ENCODE data around the gene STARD3. TPM values are rescaled to one million over a fixed set of nuclear protein-coding genes. Genes with fewer than 3 reads are reported as not detected.

The STARD3 gene
- total and polyA plus RNA-seq, 2 of the 13 experiments (the other 11 are each of a cell fraction or from before 2014, with no cell fraction given), result 34.6 to 100 TPM

- no peak for TF ChIP-seq LRRFIP1 (CRISPR knock-in tag; conservative IDR thresholded peaks at IDR 0.05)
- no peak for TF ChIP-seq ETS1 (CRISPR knock-in tag; IDR thresholded peaks at IDR 0.05)
- no peak for TF ChIP-seq KMT2B (CRISPR knock-in tag; IDR thresholded peaks at IDR 0.05)
- peak; percentile 96; the same call in 1 of the 2 replicates for TF ChIP-seq RARG (CRISPR knock-in tag; IDR thresholded peaks at IDR 0.05; ENCODE audit: low read depth)
- TF ChIP-seq SP4 (CRISPR knock-in tag; IDR thresholded peaks at IDR 0.05), result peak; percentile 24; the same call in 1 of the 2 replicates
- TF ChIP-seq KAT7 (CRISPR knock-in tag; IDR thresholded peaks at IDR 0.05; ENCODE audit: borderline replicate concordance), result no peak
- peak; percentile 66 for TF ChIP-seq GABPB1 (CRISPR knock-in tag; IDR thresholded peaks at IDR 0.05)
- TF ChIP-seq ZNF704 (CRISPR knock-in tag; IDR thresholded peaks at IDR 0.05; ENCODE audit: borderline replicate concordance), result no peak
- peak; percentile 29; the same call in 1 of the 2 replicates for TF ChIP-seq HNF1A (IDR thresholded peaks at IDR 0.05; ENCODE audit: low read depth)
- TF ChIP-seq HNF1A (CRISPR knock-in tag; IDR thresholded peaks at IDR 0.05; ENCODE audit: borderline replicate concordance), result peak; percentile 62; the same call in 1 of the 2 replicates
- TF ChIP-seq TARDBP (CRISPR knock-in tag; IDR thresholded peaks at IDR 0.05), result peak; percentile 82
- TF ChIP-seq FIP1L1 (IDR thresholded peaks at IDR 0.05; ENCODE audit: borderline replicate concordance, insufficient read depth, low read depth, low read length), result no peak
- peak; percentile 93 for TF ChIP-seq ZNF691 (CRISPR knock-in tag; IDR thresholded peaks at IDR 0.05; ENCODE audit: borderline replicate concordance, low read depth)
- 0 out of 2 replicates have a peak, but pooled peaks have one; percentile 34 for TF ChIP-seq ZNF572 (CRISPR knock-in tag; IDR thresholded peaks at IDR 0.05)
- no peak; the same call in none of the 2 replicates for TF ChIP-seq PAF1 (CRISPR knock-in tag; IDR thresholded peaks at IDR 0.05)
- no peak for TF ChIP-seq KLF11 (CRISPR knock-in tag; IDR thresholded peaks at IDR 0.05)
- TF ChIP-seq HNF4A (CRISPR knock-in tag; IDR thresholded peaks at IDR 0.05), result peak; percentile 71
- TF ChIP-seq ZFP82 (CRISPR knock-in tag; IDR thresholded peaks at IDR 0.05; ENCODE audit: borderline replicate concordance), result no peak
Observed at GRCh38 chr17:39702901-39703893, 66.3 kb downstream of the STARD3 start (continued).

Data from HepG2 (cell line).